ENCODE data around the gene RAPGEF5. TPM values are rescaled to one million over a fixed set of nuclear protein-coding genes. Genes with fewer than 3 reads are reported as not detected.

The RAPGEF5 gene
- total RNA-seq, 1 experiment from 2014 or later: 13.3 TPM

- Histone ChIP-seq H2AFZ (ENCODE audit: low read length) (no peak overlapping the region), H2BK15ac (ENCODE audit: low read depth, low read length) (no peak overlapping the region), H3T11ph (ENCODE audit: low read length) (no peak overlapping the region), H3K9me3 (ENCODE audit: control insufficient read depth, low read depth, low read length) (no peaks in the 10 kb centered on the region), H3K79me1 (ENCODE audit: insufficient read depth, low read depth, low read length, poor library complexity, severe bottlenecking) (no peaks in the 10 kb centered on the region), H3K56ac (ENCODE audit: insufficient read length, low read depth, low read length) (no peak overlapping the region), H4K5ac (ENCODE audit: insufficient read length, low read depth, low read length) (no peak overlapping the region), H3K79me2 (ENCODE audit: insufficient read depth, low read length) (no peaks in the 10 kb centered on the region), H2BK5ac (ENCODE audit: insufficient read length, low read length) (no peak overlapping the region), H3K23ac (ENCODE audit: insufficient read length, low read depth, low read length) (no peak overlapping the region), H3K27ac (ENCODE audit: insufficient read length, low read depth, low read length) (no peak overlapping the region), H3K14ac (ENCODE audit: insufficient read depth, low read length) (no peak overlapping the region), H3K4me2 (ENCODE audit: insufficient read depth, insufficient read length, low read length) (no peak overlapping the region), H3K27me3 (ENCODE audit: insufficient read depth, low read length) (no peaks in the 10 kb centered on the region), H2BK120ac (ENCODE audit: low read depth, low read length, poor library complexity, severe bottlenecking) (no peak overlapping the region), H3K4ac (ENCODE audit: low read depth, low read length) (no peak overlapping the region), H2BK12ac (ENCODE audit: insufficient read length, low read depth, low read length) (no peak overlapping the region), H3K18ac (ENCODE audit: insufficient read length, low read depth, low read length) (no peak overlapping the region), H4K8ac (replicated peaks; ENCODE audit: insufficient read length, low read depth, low read length) (no peak overlapping the region), H4K91ac (ENCODE audit: insufficient read length, low read depth, low read length) (no peak overlapping the region), H3K9ac (ENCODE audit: extremely low read depth, insufficient read length, low read length) (no peak overlapping the region), H3K4me1 (ENCODE audit: insufficient read depth, low read length) (no peaks in the 10 kb centered on the region), H2BK20ac (ENCODE audit: low read depth, low read length, poor library complexity, severe bottlenecking) (no peak overlapping the region), H3K23me2 (ENCODE audit: insufficient read length, low read depth, low read length, poor library complexity, severe bottlenecking) (no peaks in the 10 kb centered on the region), H2AK5ac (ENCODE audit: insufficient read length, low read length) (no peak overlapping the region), H4K20me1 (ENCODE audit: control insufficient read depth, insufficient read depth, insufficient read length) (no peaks in the 10 kb centered on the region)
- DNase-seq: no peak
- H3K4me3 Mint-ChIP-seq: no peak overlapping the region
- peaks cover 20 to 26% of the 10 kb centered on the region in 2 experiments for H3K4me1 Mint-ChIP-seq
- no peaks in the 10 kb centered on the region; a peak in 1 of 5 replicates for H3K9me3 Mint-ChIP-seq
- H3K27me3 Mint-ChIP-seq (ENCODE audit: low read depth): no peaks in the 10 kb centered on the region
- peaks cover 0 to 9% (median 3%) of the 10 kb centered on the region in 3 experiments; a peak in 2 of 7 replicates for H3K36me3 Mint-ChIP-seq (ENCODE audit: insufficient read depth in 1 of 3, low read depth in 3 of 3)
- H3K27ac Mint-ChIP-seq: no peak overlapping the region
- WGBS (ENCODE audit: extremely low coverage, insufficient read length, low lambda C conversion rate): no CpG with 5 or more reads among the region's 2 CpGs
- TF ChIP-seq CTCF (conservative IDR thresholded peaks at IDR 0.05): no peak
These were observed 205.1 kb downstream of the RAPGEF5 start for GRCh38 chr7:22151901-22152300.

Measured in H9 (cell line).